ENCODE measurements around the gene FFAR3.

FFAR3 gene

GRCh38 chr19:35311901-35312665 is 46.2 kb upstream of the FFAR3 start:
- no peak for TF ChIP-seq CTCF (IDR thresholded peaks at IDR 0.05; ENCODE audit: control insufficient read depth, insufficient read depth, low read depth, low read length, missing control alignments)
- DNase-seq (ENCODE audit: low read depth), result no peak
- no peak overlapping the region for H3K4me3 ChIP-seq (ENCODE audit: control insufficient read depth, low read depth, low read length)

GRCh38 chr19:35313587-35313986 is 44.7 kb upstream of the FFAR3 start:
- DNase-seq (ENCODE audit: low read depth), result no peak
- no peak overlapping the region for H3K4me3 ChIP-seq (ENCODE audit: control insufficient read depth, low read depth, low read length)
- no peak for TF ChIP-seq CTCF (IDR thresholded peaks at IDR 0.05; ENCODE audit: control insufficient read depth, insufficient read depth, low read depth, low read length, missing control alignments)

GRCh38 chr19:35314031-35314430 is 44.2 kb upstream of the FFAR3 start:
- TF ChIP-seq CTCF (IDR thresholded peaks at IDR 0.05; ENCODE audit: control insufficient read depth, insufficient read depth, low read depth, low read length, missing control alignments), result no peak
- no peak overlapping the region for H3K4me3 ChIP-seq (ENCODE audit: control insufficient read depth, low read depth, low read length)
- no peak for DNase-seq (ENCODE audit: low read depth)

GRCh38 chr19:35314858-35315470 is 43.3 kb upstream of the FFAR3 start:
- H3K4me3 ChIP-seq (ENCODE audit: control insufficient read depth, low read depth, low read length), result no peak overlapping the region
- TF ChIP-seq CTCF (IDR thresholded peaks at IDR 0.05; ENCODE audit: control insufficient read depth, insufficient read depth, low read depth, low read length, missing control alignments), result no peak
- no peak for DNase-seq (ENCODE audit: low read depth)

- no peak overlapping the region for H3K4me3 ChIP-seq (ENCODE audit: control insufficient read depth, low read depth, low read length)
- DNase-seq (ENCODE audit: low read depth), result no peak
- TF ChIP-seq CTCF (IDR thresholded peaks at IDR 0.05; ENCODE audit: control insufficient read depth, insufficient read depth, low read depth, low read length, missing control alignments), result no peak
These were observed 42.4 kb upstream of the FFAR3 start for GRCh38 chr19:35315883-35316282.

GRCh38 chr19:35316560-35316959 is 41.7 kb upstream of the FFAR3 start:
- no peak for TF ChIP-seq CTCF (IDR thresholded peaks at IDR 0.05; ENCODE audit: control insufficient read depth, insufficient read depth, low read depth, low read length, missing control alignments)
- no peak for DNase-seq (ENCODE audit: low read depth)
- no peak overlapping the region for H3K4me3 ChIP-seq (ENCODE audit: control insufficient read depth, low read depth, low read length)

Measured in AG09309 (cell line).